Smooth muscle cell (in vitro differentiated cells): ENCODE measurements around the gene RNF151. TPM values are rescaled to one million over a fixed set of nuclear protein-coding genes. Genes with fewer than 3 reads are reported as not detected.

Experiments
- DNase-seq: peaks from one replicate; lab custom pipeline; 2025; ENCODE audit not compliant: unreplicated experiment; lab: John Stamatoyannopoulos, UW
- H2AFZ ChIP-seq: fragments of 200-600 bp; sonication (generic); 2 replicates; pipeline ENCODE4 v1.6.0; 2016; ENCODE audit warnings: antibody characterized with exemption, low read depth, mild to moderate bottlenecking
- H3F3A ChIP-seq: fragments of 200-600 bp; sonication (generic); 2 replicates; pipeline ENCODE4 v1.6.0; 2017; ENCODE audit warnings: antibody characterized with exemption, low read depth
- H3K27ac ChIP-seq: fragments of 200-600 bp; sonication (generic); 2 replicates; pipeline ENCODE4 v1.5.1; 2016; ENCODE audit warnings: low read depth, mild to moderate bottlenecking
- H3K27me3 ChIP-seq: fragments of 200-600 bp; sonication (generic); 2 replicates; pipeline ENCODE4 v1.6.1; 2016; ENCODE audit warnings: low read depth, mild to moderate bottlenecking
- H3K36me3 ChIP-seq: fragments of 200-600 bp; sonication (generic); 2 replicates; pipeline ENCODE4 v1.5.1; 2016; ENCODE audit warnings: low read depth
- H3K4me1 ChIP-seq: fragments of 200-600 bp; sonication (generic); 2 replicates; pipeline ENCODE4 v1.5.1; 2016; ENCODE audit warnings: low read depth
- H3K4me2 ChIP-seq: fragments of 200-600 bp; sonication (generic); 2 replicates; pipeline ENCODE4 v1.6.0; 2016; ENCODE audit warnings: mild to moderate bottlenecking
- H3K4me3 ChIP-seq: fragments of 200-600 bp; sonication (generic); 2 replicates; pipeline ENCODE4 v1.5.1; 2016; ENCODE audit warnings: mild to moderate bottlenecking
- H3K79me2 ChIP-seq: fragments of 200-600 bp; sonication (generic); 2 replicates; pipeline ENCODE4 v1.6.0; 2016; ENCODE audit warnings: low read depth, mild to moderate bottlenecking
- H3K9ac ChIP-seq: fragments of 200-600 bp; sonication (generic); 2 replicates; pipeline ENCODE4 v1.6.0; 2016; ENCODE audit warnings: low read depth
- H3K9me3 ChIP-seq: fragments of 200-600 bp; sonication (generic); replicated peaks from 2 replicates; pipeline ENCODE4 v1.5.1; 2016; ENCODE audit warnings: low read depth
- H4K20me1 ChIP-seq: fragments of 200-600 bp; sonication (generic); 2 replicates; pipeline ENCODE4 v1.6.0; 2016; ENCODE audit warnings: low read depth
- CTCF ChIP-seq: fragments of 200-600 bp; sonication (generic); IDR thresholded peaks from 2 replicates; pipeline ENCODE4 v1.5.1; 2017; ENCODE audit warnings: borderline replicate concordance, mild to moderate bottlenecking, antibody characterized with exemption; ENCODE audit not compliant: insufficient read depth, poor library complexity, severe bottlenecking
- WGBS: methylation state at CpG from one replicate; pipeline ENCODE4 v1.1.7; 2016; ENCODE audit warnings: low lambda C conversion rate; 5-methylcytosine and 5-hydroxymethylcytosine counted together
- polyA plus RNA-seq: library from polyadenylated mRNA; unstranded; fragments of >200 nt; fragmentation: Nextera tagmentation; extraction: Ambion mirVana; gene quantifications from 2 replicates; pipeline ENCODE4 v1.2.1, GENCODE V29; 2016
- total RNA-seq: library from RNA; depleted of rRNA; stranded (reverse); fragments of >200 nt; gene quantifications from 2 replicates; pipeline ENCODE4 v1.2.3, GENCODE V29; 2014

Gene RNF151
- total and polyA plus RNA-seq, 2 experiments from 2014 or later, result not detected

- WGBS, result 94% methylated on average over 23 of the region's 23 CpGs
Measured at GRCh38 chr16:1940273-1941161, 26.1 kb upstream of the RNF151 start.

GRCh38 chr16:1941162-1942046 is 25.3 kb upstream of the RNF151 start:
- no peak for DNase-seq
- Histone ChIP-seq H4K20me1 (no peaks in the 10 kb centered on the region), H3K4me1 (peaks cover 7% of the 10 kb centered on the region), H2AFZ (no peak overlapping the region), H3K27me3 (no peaks in the 10 kb centered on the region), H3K4me2 (no peak overlapping the region), H3K27ac (no peak overlapping the region), H3K9me3 (no peaks in the 10 kb centered on the region), H3K36me3 (no peaks in the 10 kb centered on the region), H3K79me2 (no peaks in the 10 kb centered on the region), H3K4me3 (peak overlapping the region; percentile 82), H3K9ac (no peak overlapping the region), H3F3A (no peaks in the 10 kb centered on the region)
- peak; percentile 6 for TF ChIP-seq CTCF
- 81% methylated on average over 30 of the region's 30 CpGs for WGBS

More at GRCh38 chr16:1940273-1941161, 26.1 kb upstream of the RNF151 start:
- no peaks in the 10 kb centered on the region for H3K79me2 ChIP-seq
- no peak overlapping the region for H2AFZ ChIP-seq
- DNase-seq, result no peak
- no peaks in the 10 kb centered on the region for H3F3A ChIP-seq
- no peak overlapping the region for H3K4me3 ChIP-seq
- TF ChIP-seq CTCF, result no peak
- no peak overlapping the region for H3K27ac ChIP-seq
- no peaks in the 10 kb centered on the region for H3K9me3 ChIP-seq
- H3K9ac ChIP-seq, result no peak overlapping the region
- H3K27me3 ChIP-seq, result no peaks in the 10 kb centered on the region
- no peaks in the 10 kb centered on the region for H3K36me3 ChIP-seq
- peaks cover 7% of the 10 kb centered on the region for H3K4me1 ChIP-seq
- no peaks in the 10 kb centered on the region for H4K20me1 ChIP-seq
- H3K4me2 ChIP-seq, result no peak overlapping the region

- Histone ChIP-seq H3K4me3 (peak overlapping the region; percentile 82), H3K9me3 (no peaks in the 10 kb centered on the region), H3K79me2 (no peaks in the 10 kb centered on the region), H3F3A (no peaks in the 10 kb centered on the region), H3K9ac (peak overlapping the region; percentile 72), H3K27ac (no peak overlapping the region), H3K36me3 (no peaks in the 10 kb centered on the region), H3K4me2 (peak overlapping the region; percentile 97), H3K4me1 (peaks cover 7% of the 10 kb centered on the region), H4K20me1 (no peaks in the 10 kb centered on the region), H3K27me3 (no peaks in the 10 kb centered on the region), H2AFZ (peak overlapping the region; percentile 92)
- 38% methylated on average over 17 of the region's 17 CpGs for WGBS
- no peak for TF ChIP-seq CTCF
- DNase-seq, result no peak
Measured at GRCh38 chr16:1942047-1942809, 24.4 kb upstream of the RNF151 start.
